K562 (cell line): Measurements from ENCODE around the gene NR1D1. TPM values are rescaled to one million over a fixed set of nuclear protein-coding genes. Genes with fewer than 3 reads are reported as not detected.

ENCODE experiments used
- ADNP ChIP-seq: fragments of 200-800 bp; sonication (Bioruptor generic); IDR thresholded peaks from 2 replicates; pipeline ENCODE4 v1.6.1; 2016; ENCODE audit warnings: missing genetic modification characterization, missing compliant biosample characterization
- ARID2 ChIP-seq: fragments of 450-650 bp; IDR thresholded peaks from 2 replicates; pipeline ENCODE4 v1.6.1; 2017; ENCODE audit warnings: antibody characterized with exemption, mild to moderate bottlenecking
- ARNT ChIP-seq, 2 experiments: fragments of 450-650 bp; IDR thresholded peaks; 2 replicates each; pipeline ENCODE4 v1.6.1; 2016; ENCODE audit warnings: mild to moderate bottlenecking in 1 of 2
- CBX5 ChIP-seq: IDR thresholded peaks from 2 replicates; pipeline ENCODE4 v1.6.1; 2014; ENCODE audit warnings: low read depth, borderline replicate concordance
- CEBPG ChIP-seq, 3 experiments: fragments of 200-800 bp in 1 of 3; sonication (Bioruptor generic) in 1 of 3; sonication (generic) in 1 of 3; formaldehyde crosslinking in 1 of 3; IDR thresholded peaks in 2 of 3; conservative IDR thresholded peaks in 1 of 3; 2 replicates each; pipeline versions ENCODE4 v1.6.1 to v1.8.0; 2016 to 2022; ENCODE audit warnings: missing compliant biosample characterization in 2 of 3, missing genetic modification characterization in 2 of 3, mild to moderate bottlenecking in 1 of 3, missing genetic modification reagents in 1 of 3
- ESRRA ChIP-seq: fragments of 450-650 bp; IDR thresholded peaks from 2 replicates; pipeline ENCODE4 v1.6.1; 2014; ENCODE audit warnings: low read depth, mild to moderate bottlenecking, moderate library complexity, borderline replicate concordance
- GTF2F1 ChIP-seq: IDR thresholded peaks from 2 replicates; pipeline ENCODE4 v1.6.1; 2011; ENCODE audit warnings: low read depth, low read length, improper control_type of control experiment
- MECOM ChIP-seq: fragments of 250-450 bp; sonication (Bioruptor Pico); IDR thresholded peaks from 2 replicates; pipeline ENCODE4 v1.8.0; 2022; ENCODE audit warnings: inconsistent platforms
- MYC ChIP-seq, 2 experiments: fragments of 250-450 bp in 1 of 2; sonication (Bioruptor Pico) in 1 of 2; IDR thresholded peaks; 2 replicates each; pipeline versions ENCODE4 v1.5.1 to v1.6.1; 2012 to 2021; ENCODE audit warnings: low read depth in 2 of 2, borderline replicate concordance in 1 of 2, improper control_type of control experiment in 1 of 2, low read length in 1 of 2, mild to moderate bottlenecking in 1 of 2, moderate library complexity in 1 of 2
- RAD21 ChIP-seq, 2 experiments: fragments of 250-450 bp in 1 of 2; fragments of 450-650 bp in 1 of 2; sonication (Bioruptor Pico) in 1 of 2; formaldehyde crosslinking in 1 of 2; IDR thresholded peaks in 1 of 2; conservative IDR thresholded peaks in 1 of 2; 2 replicates each; pipeline versions ENCODE4 v1.4.0 to v1.8.0; 2020 to 2022; ENCODE audit warnings: mild to moderate bottlenecking in 2 of 2, moderate library complexity in 1 of 2
- RBM22 ChIP-seq: fragments of 200-400 bp; formaldehyde crosslinking; IDR thresholded peaks from 2 replicates; pipeline ENCODE4 v1.6.1; 2018; ENCODE audit warnings: low read length, low read depth; ENCODE audit not compliant: poor library complexity, severe bottlenecking
- SPI1 ChIP-seq: IDR thresholded peaks from 2 replicates; pipeline ENCODE4 v1.6.1; 2011; ENCODE audit warnings: low read depth, low read length, control low read depth, borderline replicate concordance
- TRIM28 ChIP-seq: fragments of 450-650 bp; IDR thresholded peaks from 2 replicates; pipeline ENCODE4 v1.6.1; 2017
- ZFP91 ChIP-seq: sonication (generic); formaldehyde crosslinking; IDR thresholded peaks from 2 replicates; pipeline ENCODE4 v1.8.0; 2022; ENCODE audit warnings: mild to moderate bottlenecking, missing genetic modification reagents
- ZNF146 ChIP-seq: IDR thresholded peaks from one replicate; pipeline ENCODE4 v1.6.1; 2018; ENCODE audit warnings: missing compliant biosample characterization; ENCODE audit not compliant: unreplicated experiment
- ZNF584 ChIP-seq: fragments of 200-800 bp; sonication (Bioruptor generic); IDR thresholded peaks from 2 replicates; pipeline ENCODE4 v1.6.1; 2016; ENCODE audit warnings: low read depth, mild to moderate bottlenecking, missing genetic modification characterization, missing compliant biosample characterization
- ZNF699 ChIP-seq: fragments of 250-450 bp; sonication (Bioruptor Pico); IDR thresholded peaks from 2 replicates; pipeline ENCODE4 v1.8.0; 2021; ENCODE audit warnings: mild to moderate bottlenecking, moderate library complexity; ENCODE audit not compliant: insufficient replicate concordance
- polyA plus RNA-seq, 8 experiments: library from polyadenylated mRNA; depleted of rRNA in 4 of 8; stranded (reverse) in 5 of 8; unstranded in 3 of 8; fragments of >200 nt; fragmentation: Nextera tagmentation in 2 of 8; fragmentation: Illumina TruSeq in 1 of 8; extraction: Ambion mirVana in 2 of 8; extraction: Trizol in 1 of 8; gene quantifications; 2 replicates each; pipeline versions ENCODE4 v1.2.1 to v1.2.3, GENCODE V29; 2011 to 2014; ENCODE audit warnings: inconsistent platforms in 1 of 8, missing spikeins in 1 of 8
- total RNA-seq, 7 experiments: library from RNA; depleted of rRNA in 6 of 7; stranded (reverse); fragments of >200 nt in 6 of 7; fragmentation: Illumina TruSeq in 2 of 7; extraction: Trizol in 2 of 7; gene quantifications; 2 replicates each; pipeline versions ENCODE4 v1.2.1 to v1.2.3, GENCODE V29; 2011 to 2021; ENCODE audit warnings: low replicate concordance in 1 of 7
- TF ChIP-seq, protein P1 (sequence below): sonication (generic); formaldehyde crosslinking; IDR thresholded peaks from 2 replicates; pipeline ENCODE4 v1.5.0; 2020; ENCODE audit warnings: missing genetic modification reagents
- TF ChIP-seq, protein P2 (sequence below), 2 experiments: fragments of 450-650 bp in 1 of 2; sonication (generic) in 1 of 2; formaldehyde crosslinking; conservative IDR thresholded peaks; 2 replicates each; pipeline versions ENCODE4 v1.4.0 to v1.8.1; 2020 to 2022; ENCODE audit warnings: mild to moderate bottlenecking in 1 of 2, missing genetic modification reagents in 1 of 2

Gene NR1D1
- total and polyA plus RNA-seq, 9 of the 15 experiments (the other 6 are each of a cell fraction or from before 2014, with no cell fraction given): 0.25 to 7.7 (median 0.65) TPM

DNA sequence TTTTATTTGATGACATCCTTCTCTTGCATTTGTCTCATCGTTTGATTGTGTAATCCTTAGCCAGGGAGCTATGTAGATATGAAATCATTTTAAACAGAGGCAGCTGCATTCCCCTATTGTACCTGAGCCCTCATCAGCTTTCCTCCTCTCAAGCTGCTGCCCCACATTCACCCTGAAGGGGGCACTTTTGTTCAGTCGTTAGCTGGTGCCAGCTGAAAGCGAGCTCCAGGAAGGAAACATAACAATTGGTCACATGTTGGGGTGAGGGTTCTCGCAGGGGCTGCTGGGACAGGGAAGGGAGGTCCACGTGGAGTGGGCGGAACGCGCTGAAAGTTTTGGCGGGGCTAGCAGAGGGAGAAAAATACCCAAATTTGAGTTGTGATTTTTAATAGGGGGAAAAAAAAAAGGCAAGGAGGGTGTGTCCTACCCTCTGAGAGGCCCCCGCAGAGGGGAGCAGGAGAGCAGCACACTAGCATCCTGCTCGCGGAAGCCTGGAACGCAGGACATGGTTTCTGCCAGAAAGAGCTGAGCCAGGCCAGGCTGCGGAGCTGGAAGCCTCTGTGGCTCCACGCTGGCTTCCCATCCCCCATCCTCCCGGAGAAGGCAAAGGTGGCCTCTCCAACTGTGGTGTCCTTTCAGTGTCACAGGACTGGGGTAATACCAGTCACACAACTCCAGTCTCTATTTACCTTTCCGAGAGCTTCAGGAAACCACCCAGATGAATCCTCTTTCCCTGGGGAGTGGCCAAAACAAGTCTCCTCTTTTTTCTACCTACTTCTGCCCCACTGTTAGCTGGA is 12.9 kb upstream of the NR1D1 start (continued):
- TF ChIP-seq ZFP91 (CRISPR knock-in tag): no peak
- no peak for TF ChIP-seq GTF2F1
- no peak for TF ChIP-seq CBX5
- TF ChIP-seq, protein P1, sequence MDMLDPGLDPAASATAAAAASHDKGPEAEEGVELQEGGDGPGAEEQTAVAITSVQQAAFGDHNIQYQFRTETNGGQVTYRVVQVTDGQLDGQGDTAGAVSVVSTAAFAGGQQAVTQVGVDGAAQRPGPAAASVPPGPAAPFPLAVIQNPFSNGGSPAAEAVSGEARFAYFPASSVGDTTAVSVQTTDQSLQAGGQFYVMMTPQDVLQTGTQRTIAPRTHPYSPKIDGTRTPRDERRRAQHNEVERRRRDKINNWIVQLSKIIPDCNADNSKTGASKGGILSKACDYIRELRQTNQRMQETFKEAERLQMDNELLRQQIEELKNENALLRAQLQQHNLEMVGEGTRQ (CRISPR knock-in tag): peak; percentile 97
- TF ChIP-seq ARID2: peak; percentile 65; the same call in 1 of the 2 replicates
- TF ChIP-seq ADNP: no peak
- TF ChIP-seq ESRRA: 0 out of 2 replicates have a peak, but pooled peaks have one; percentile 61
- TF ChIP-seq RAD21 (CRISPR knock-in tag; conservative IDR thresholded peaks at IDR 0.05 in 1 of 2, IDR thresholded peaks at IDR 0.05 in 1 of 2): peak; percentile 82 to 89
- TF ChIP-seq ZNF584: peak; percentile 72; the same call in 1 of the 2 replicates
- TF ChIP-seq MYC (IDR thresholded peaks at IDR 0.05; ENCODE audit: low read depth, low read length): peak; percentile 99
- TF ChIP-seq MYC (CRISPR knock-in tag; IDR thresholded peaks at IDR 0.05; ENCODE audit: borderline replicate concordance, low read depth): peak; percentile 87
- TF ChIP-seq RBM22: no peak
- TF ChIP-seq MECOM (CRISPR knock-in tag): 0 out of 2 replicates have a peak, but pooled peaks have one; percentile 7
- TF ChIP-seq, protein P2, sequence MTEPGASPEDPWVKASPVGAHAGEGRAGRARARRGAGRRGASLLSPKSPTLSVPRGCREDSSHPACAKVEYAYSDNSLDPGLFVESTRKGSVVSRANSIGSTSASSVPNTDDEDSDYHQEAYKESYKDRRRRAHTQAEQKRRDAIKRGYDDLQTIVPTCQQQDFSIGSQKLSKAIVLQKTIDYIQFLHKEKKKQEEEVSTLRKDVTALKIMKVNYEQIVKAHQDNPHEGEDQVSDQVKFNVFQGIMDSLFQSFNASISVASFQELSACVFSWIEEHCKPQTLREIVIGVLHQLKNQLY (CRISPR knock-in tag; conservative IDR thresholded peaks at IDR 0.05): no peak
- no peak; the same call in 1 of the 2 replicates for TF ChIP-seq SPI1
- TF ChIP-seq ARNT (IDR thresholded peaks at IDR 0.05): peak; percentile 24 to 63; a peak in 2 of 4 replicates
- TF ChIP-seq ZNF146 (CRISPR knock-in tag): no peak
- no peak for TF ChIP-seq ZNF699
- peak; percentile 63; the same call in 1 of the 2 replicates for TF ChIP-seq TRIM28
- TF ChIP-seq CEBPG (CRISPR knock-in tag; IDR thresholded peaks at IDR 0.05): no peak; the same call in 1 of the 2 replicates
- peak; percentile 76 to 82 for TF ChIP-seq CEBPG (tag; conservative IDR thresholded peaks at IDR 0.05 in 1 of 2, IDR thresholded peaks at IDR 0.05 in 1 of 2)
